ENCODE results near the gene SGK1.

DNA sequence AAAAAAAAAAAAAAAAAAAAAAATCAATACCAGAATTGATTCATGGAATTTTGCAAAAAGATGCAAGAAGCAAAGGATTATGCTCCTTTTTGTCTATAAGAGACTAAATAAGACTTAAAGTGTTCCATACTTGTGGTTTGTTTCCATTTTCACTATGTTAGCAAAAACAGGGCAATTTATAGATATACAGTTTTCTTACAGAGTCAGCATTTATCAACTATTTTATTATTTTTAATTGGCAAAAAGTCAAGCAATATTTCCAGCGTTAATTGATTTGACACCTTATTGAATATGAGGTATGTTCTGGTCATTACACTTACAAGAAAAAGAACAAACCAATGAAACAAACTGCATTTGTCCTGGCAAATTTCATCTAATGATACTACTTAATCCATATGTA is 5.4 kb upstream of the SGK1 start:
- TF ChIP-seq, protein P1, sequence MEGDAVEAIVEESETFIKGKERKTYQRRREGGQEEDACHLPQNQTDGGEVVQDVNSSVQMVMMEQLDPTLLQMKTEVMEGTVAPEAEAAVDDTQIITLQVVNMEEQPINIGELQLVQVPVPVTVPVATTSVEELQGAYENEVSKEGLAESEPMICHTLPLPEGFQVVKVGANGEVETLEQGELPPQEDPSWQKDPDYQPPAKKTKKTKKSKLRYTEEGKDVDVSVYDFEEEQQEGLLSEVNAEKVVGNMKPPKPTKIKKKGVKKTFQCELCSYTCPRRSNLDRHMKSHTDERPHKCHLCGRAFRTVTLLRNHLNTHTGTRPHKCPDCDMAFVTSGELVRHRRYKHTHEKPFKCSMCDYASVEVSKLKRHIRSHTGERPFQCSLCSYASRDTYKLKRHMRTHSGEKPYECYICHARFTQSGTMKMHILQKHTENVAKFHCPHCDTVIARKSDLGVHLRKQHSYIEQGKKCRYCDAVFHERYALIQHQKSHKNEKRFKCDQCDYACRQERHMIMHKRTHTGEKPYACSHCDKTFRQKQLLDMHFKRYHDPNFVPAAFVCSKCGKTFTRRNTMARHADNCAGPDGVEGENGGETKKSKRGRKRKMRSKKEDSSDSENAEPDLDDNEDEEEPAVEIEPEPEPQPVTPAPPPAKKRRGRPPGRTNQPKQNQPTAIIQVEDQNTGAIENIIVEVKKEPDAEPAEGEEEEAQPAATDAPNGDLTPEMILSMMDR (IDR thresholded peaks at IDR 0.05; ENCODE audit: poor library complexity) = no peak
- TF ChIP-seq EZH2phosphoT487 (IDR thresholded peaks at IDR 0.05; ENCODE audit: low read depth, severe bottlenecking, unreplicated experiment) = no peak

Measured in hepatocyte (in vitro differentiated cells).